Activated CD8-positive, alpha-beta T cell treated with anti-CD3 and anti-CD28 coated beads for 36 hours (primary cell): ENCODE data around the gene NSD1. TPM values are rescaled to one million over a fixed set of nuclear protein-coding genes. Genes with fewer than 3 reads are reported as not detected.

ENCODE experiments used
- ATAC-seq: fragments of 200-7000 bp; cut with Tn5 transposase; one replicate; pipeline ENCODE4 v1.10.0; 2021; ENCODE audit warnings: mild to moderate bottlenecking, moderate library complexity
- CTCF ChIA-PET: fragments of 350-600 bp; sonication (Branson Sonifier 250); formaldehyde crosslinking; loops from one replicate; lab custom pipeline; 2021; ENCODE audit warnings: antibody characterized with exemption; lab: Charles Lee
- POLR2A ChIA-PET: fragments of 350-600 bp; sonication (Branson Sonifier 250); formaldehyde crosslinking; loops from one replicate; lab custom pipeline; 2021; ENCODE audit warnings: antibody characterized with exemption; lab: Charles Lee
- DNase-seq: peaks from one replicate; pipeline ENCODE4 v3.0.0-alpha.2; 2020
- H3K27ac Mint-ChIP-seq: one replicate; pipeline ENCODE4 v1.8.0; 2021; ENCODE audit warnings: mild to moderate bottlenecking, mixed read lengths
- H3K27me3 Mint-ChIP-seq: one replicate; pipeline ENCODE4 v1.8.0; 2021; ENCODE audit warnings: mixed read lengths
- H3K36me3 Mint-ChIP-seq: one replicate; pipeline ENCODE4 v1.8.0; 2021; ENCODE audit warnings: low read depth, mixed read lengths
- H3K4me1 Mint-ChIP-seq: one replicate; pipeline ENCODE4 v1.8.0; 2021; ENCODE audit warnings: low read depth, mixed read lengths
- H3K4me3 Mint-ChIP-seq: one replicate; pipeline ENCODE4 v1.8.0; 2021; ENCODE audit warnings: mild to moderate bottlenecking, moderate library complexity, mixed read lengths
- H3K9me3 Mint-ChIP-seq: one replicate; pipeline ENCODE4 v1.8.0; 2021; ENCODE audit warnings: mixed read lengths
- CTCF ChIP-seq: fragments of 200-600 bp; IDR thresholded peaks from one replicate; pipeline ENCODE4 v1.8.0; 2022; ENCODE audit warnings: antibody characterized with exemption, mild to moderate bottlenecking
- intact Hi-C: fragments of 100-400 bp; cut with micrococcal nuclease; formaldehyde crosslinking; loops from one replicate; pipeline ENCODE4 v1.10.0; 2022
- total RNA-seq, 2 experiments: library from RNA; stranded (reverse); gene quantifications; one replicate each; pipeline ENCODE4 v1.2.3, GENCODE V29; 2021

The NSD1 gene
- total RNA-seq, 2 experiments from 2014 or later = 60.1 to 64.8 TPM

- H3K9me3 Mint-ChIP-seq = no peaks in the 10 kb centered on the region
- no peaks in the 10 kb centered on the region for H3K27me3 Mint-ChIP-seq
- CTCF ChIA-PET = interaction anchor here (0.8 to 7.1 kb wide), 5 partner anchors 16 to 121 kb away, joined by 3 to 41 read pairs (median 5); no protein-coding TSS in a partner anchor
- DNase-seq (no peak), ATAC-seq (no peak)
- POLR2A ChIA-PET = interaction anchor here (1.0 to 2.0 kb wide), 2 partner anchors 16 to 144 kb away, joined by 3 to 6 read pairs; no protein-coding TSS in a partner anchor
- peaks cover 3% of the 10 kb centered on the region for H3K4me1 Mint-ChIP-seq
- TF ChIP-seq CTCF = no peak
- H3K36me3 Mint-ChIP-seq = peaks cover 35% of the 10 kb centered on the region
- H3K27ac Mint-ChIP-seq = no peak overlapping the region
- H3K4me3 Mint-ChIP-seq = no peak overlapping the region
- intact Hi-C loops = no loop called here
These were observed 200.6 kb downstream of the NSD1 start for GRCh38 chr5:177334155-177334551.

DNA sequence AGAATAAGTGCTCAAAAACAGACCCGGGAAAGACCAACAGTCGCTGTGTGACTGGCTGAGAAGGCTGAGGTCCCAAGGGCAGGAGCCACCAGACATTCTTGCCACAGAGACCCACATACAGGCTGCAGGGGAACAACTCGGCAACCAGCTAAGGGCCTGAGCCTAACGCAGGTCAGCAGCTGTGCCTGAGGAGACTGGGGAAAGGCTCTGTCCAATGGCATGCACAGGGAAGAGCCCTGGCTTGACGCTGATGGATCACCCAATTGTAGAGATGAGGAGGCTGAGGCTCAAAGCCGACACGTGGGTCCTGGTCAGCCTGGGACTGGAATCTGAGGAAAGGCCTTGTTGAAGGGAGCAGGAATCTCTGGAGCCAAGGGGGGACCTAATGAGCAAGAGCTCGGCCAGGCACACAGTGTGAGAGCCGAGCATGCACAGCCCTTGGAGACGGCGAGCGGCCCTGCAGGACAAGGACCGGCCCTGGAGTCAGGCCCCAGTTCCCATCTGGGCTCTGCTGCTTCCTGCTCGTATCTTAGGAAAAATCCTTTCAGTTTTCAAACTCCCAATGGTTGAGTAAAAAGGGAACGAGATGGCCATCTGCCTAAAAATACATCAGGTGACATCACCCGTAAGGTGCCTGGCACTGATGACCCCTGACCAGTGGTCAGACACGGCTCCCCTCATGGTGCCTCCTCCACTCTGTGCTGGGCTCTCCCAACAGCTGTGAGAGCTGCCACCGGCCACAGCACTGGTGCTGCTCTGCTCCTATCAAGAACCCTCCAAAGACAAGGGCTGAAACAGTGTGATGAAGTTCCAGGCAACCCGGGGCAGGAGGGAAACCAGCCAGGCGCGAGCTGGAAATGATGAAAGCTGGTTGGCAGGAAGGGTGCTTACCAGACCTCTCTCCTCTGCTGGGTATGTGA lies 201.5 kb downstream of the NSD1 start:
- H3K36me3 Mint-ChIP-seq = peaks cover 36% of the 10 kb centered on the region
- H3K27me3 Mint-ChIP-seq = no peaks in the 10 kb centered on the region
- intact Hi-C loops = no loop called here
- POLR2A ChIA-PET = interaction anchor here (0.9 to 2.0 kb wide), 4 partner anchors 16 to 143 kb away, joined by 3 to 6 read pairs (median 4); partner anchors contain the start of gene MXD3
- no peaks in the 10 kb centered on the region for H3K9me3 Mint-ChIP-seq
- ATAC-seq (no peak), DNase-seq (no peak)
- peaks cover 11% of the 10 kb centered on the region for H3K4me1 Mint-ChIP-seq
- H3K27ac Mint-ChIP-seq = no peak overlapping the region
- CTCF ChIA-PET = interaction anchor here (1.0 to 7.1 kb wide), 7 partner anchors 11 to 120 kb away, joined by 3 to 41 read pairs (median 6); partner anchors contain the start of gene MXD3
- no peak overlapping the region for H3K4me3 Mint-ChIP-seq
- TF ChIP-seq CTCF = no peak

- CTCF ChIA-PET = interaction anchor here (1.0 to 7.1 kb wide), 9 partner anchors 11 to 119 kb away, joined by 4 to 41 read pairs (median 5); partner anchors contain the start of genes MXD3 and RGS14
- POLR2A ChIA-PET = interaction anchor here (0.9 to 1.5 kb wide), 3 partner anchors 16 to 24 kb away, joined by 3 to 4 read pairs (median 3); partner anchors contain the start of gene MXD3
- DNase-seq (no peak), ATAC-seq (no peak)
- Mint-ChIP-seq H3K4me3 (no peak overlapping the region), H3K9me3 (no peaks in the 10 kb centered on the region), H3K36me3 (peaks cover 36% of the 10 kb centered on the region), H3K27ac (no peak overlapping the region), H3K4me1 (peaks cover 12% of the 10 kb centered on the region), H3K27me3 (no peaks in the 10 kb centered on the region)
- intact Hi-C loops = no loop called here
- no peak for TF ChIP-seq CTCF
These were observed 202.1 kb downstream of the NSD1 start for GRCh38 chr5:177335701-177336065.

DNA sequence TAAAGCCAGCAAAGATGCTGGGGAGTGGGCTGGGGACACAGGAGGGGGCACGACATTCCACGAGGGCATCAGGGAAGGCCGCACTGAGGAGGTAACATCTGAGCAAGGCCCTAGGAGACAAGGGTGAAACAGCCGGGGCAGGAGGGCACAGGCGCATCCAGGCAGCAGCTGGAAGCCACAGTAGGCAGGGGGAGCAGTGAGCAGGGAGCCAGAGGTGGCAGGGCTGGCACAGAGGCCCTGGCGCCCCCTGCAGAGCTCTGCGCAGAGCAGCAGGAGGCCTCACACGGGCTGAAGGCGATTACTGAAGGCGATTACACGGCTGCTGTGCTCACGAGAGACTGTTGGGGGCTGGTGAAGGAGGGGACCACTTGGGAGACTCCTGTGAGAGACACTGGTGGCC lies 202.5 kb downstream of the NSD1 start:
- H3K27ac Mint-ChIP-seq = peak overlapping the region; percentile 24
- peaks cover 12% of the 10 kb centered on the region for H3K4me1 Mint-ChIP-seq
- ChIA-PET POLR2A (interaction anchor here (0.5 to 1.5 kb wide), 4 partner anchors 16 to 83 kb away, joined by 3 to 4 read pairs (median 3); partner anchors contain the start of gene MXD3), CTCF (interaction anchor here (0.9 to 7.1 kb wide), 10 partner anchors 10 to 119 kb away, joined by 3 to 41 read pairs (median 4); partner anchors contain the start of genes MXD3 and RGS14)
- peak; percentile 92 for ATAC-seq
- peaks cover 36% of the 10 kb centered on the region for H3K36me3 Mint-ChIP-seq
- peak; percentile 62 for DNase-seq
- peak; percentile 64 for TF ChIP-seq CTCF
- H3K4me3 Mint-ChIP-seq = no peak overlapping the region
- intact Hi-C loops = no loop called here
- no peaks in the 10 kb centered on the region for H3K9me3 Mint-ChIP-seq
- no peaks in the 10 kb centered on the region for H3K27me3 Mint-ChIP-seq
